ENCODE measurements around the gene CNTNAP5. TPM values are rescaled to one million over a fixed set of nuclear protein-coding genes. Genes with fewer than 3 reads are reported as not detected.

Gene CNTNAP5
- total and polyA plus RNA-seq, 2 donors from 2014 or later = 0.50 TPM; not detected in 1

GRCh38 chr2:124369181-124369580 lies 344.1 kb downstream of the CNTNAP5 start:
- Histone ChIP-seq H3K4me1 (ENCODE audit: control insufficient read depth in 2 of 3, insufficient read depth in 2 of 3, low read depth in 1 of 3, low read length in 3 of 3) (no peaks in the 10 kb centered on the region), H3K9ac (ENCODE audit: low read length in 3 of 3) (no peak overlapping the region), H3K9me3 (ENCODE audit: control insufficient read depth in 2 of 3, insufficient read depth in 1 of 3, low read length in 3 of 3) (no peaks in the 10 kb centered on the region), H3K36me3 (ENCODE audit: control insufficient read depth in 2 of 3, insufficient read depth in 3 of 3, low read length in 3 of 3) (no peaks in the 10 kb centered on the region), H3K27ac (ENCODE audit: low read depth in 2 of 2, low read length in 2 of 2) (no peak overlapping the region), H3K27me3 (ENCODE audit: control insufficient read depth, insufficient read depth, low read length) (no peaks in the 10 kb centered on the region), H3K4me3 (ENCODE audit: low read length in 3 of 3) (no peak overlapping the region)
- DNase-seq (no peak), FAIRE-seq (no peak)
- intact Hi-C loops (cut with DNase I) = no loop called here
- TF ChIP-seq CTCF (IDR thresholded peaks at IDR 0.05; ENCODE audit: borderline replicate concordance, extremely low read depth, insufficient read depth) = no peak

- FAIRE-seq = no peak
- TF ChIP-seq CTCF (IDR thresholded peaks at IDR 0.05; ENCODE audit: borderline replicate concordance, extremely low read depth, insufficient read depth) = no peak
- intact Hi-C loops (cut with DNase I) = no loop called here
- no peak for DNase-seq
- H3K4me3 ChIP-seq (ENCODE audit: low read length in 3 of 3) = no peak overlapping the region
- H3K9me3 ChIP-seq (ENCODE audit: control insufficient read depth in 2 of 3, insufficient read depth in 1 of 3, low read length in 3 of 3) = no peaks in the 10 kb centered on the region
- H3K36me3 ChIP-seq (ENCODE audit: control insufficient read depth in 2 of 3, insufficient read depth in 3 of 3, low read length in 3 of 3) = no peaks in the 10 kb centered on the region
- no peak overlapping the region for H3K9ac ChIP-seq (ENCODE audit: low read length in 3 of 3)
- H3K27me3 ChIP-seq (ENCODE audit: control insufficient read depth, insufficient read depth, low read length) = no peaks in the 10 kb centered on the region
- H3K27ac ChIP-seq (ENCODE audit: low read depth in 2 of 2, low read length in 2 of 2) = no peak overlapping the region
- H3K4me1 ChIP-seq (ENCODE audit: control insufficient read depth in 2 of 3, insufficient read depth in 2 of 3, low read depth in 1 of 3, low read length in 3 of 3) = no peaks in the 10 kb centered on the region
Observed at GRCh38 chr2:124380221-124380749, 355.2 kb downstream of the CNTNAP5 start.

GRCh38 chr2:124382067-124382618 lies 357.1 kb downstream of the CNTNAP5 start:
- Histone ChIP-seq H3K9me3 (ENCODE audit: control insufficient read depth in 2 of 3, insufficient read depth in 1 of 3, low read length in 3 of 3) (no peaks in the 10 kb centered on the region), H3K36me3 (ENCODE audit: control insufficient read depth in 2 of 3, insufficient read depth in 3 of 3, low read length in 3 of 3) (no peaks in the 10 kb centered on the region), H3K9ac (ENCODE audit: low read length in 3 of 3) (no peak overlapping the region), H3K27ac (ENCODE audit: low read depth in 2 of 2, low read length in 2 of 2) (no peak overlapping the region), H3K27me3 (ENCODE audit: control insufficient read depth, insufficient read depth, low read length) (no peaks in the 10 kb centered on the region), H3K4me1 (ENCODE audit: control insufficient read depth in 2 of 3, insufficient read depth in 2 of 3, low read depth in 1 of 3, low read length in 3 of 3) (no peaks in the 10 kb centered on the region), H3K4me3 (ENCODE audit: low read length in 3 of 3) (no peak overlapping the region)
- TF ChIP-seq CTCF (IDR thresholded peaks at IDR 0.05; ENCODE audit: borderline replicate concordance, extremely low read depth, insufficient read depth) = no peak
- intact Hi-C loops (cut with DNase I) = no loop called here
- no peak for DNase-seq
- FAIRE-seq = no peak

DNA sequence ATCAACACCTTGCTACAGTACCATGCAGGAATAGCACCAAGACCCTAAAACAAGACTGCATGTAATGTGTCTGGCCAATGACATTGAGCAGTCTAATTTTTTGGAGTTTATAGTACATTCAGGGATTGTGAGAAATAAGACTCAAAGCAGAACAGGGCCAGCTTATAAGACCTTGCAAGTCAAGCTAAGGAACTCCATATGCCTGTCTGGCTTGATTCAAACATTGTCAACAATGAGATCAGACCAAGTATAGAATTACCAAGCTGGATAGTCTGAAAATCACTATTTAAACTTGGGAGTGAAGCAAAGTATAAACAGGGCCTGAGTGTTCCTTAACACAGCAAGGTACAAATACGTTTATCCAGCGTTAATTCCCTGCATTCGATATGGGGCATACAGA lies 370.9 kb downstream of the CNTNAP5 start:
- FAIRE-seq (no peak), DNase-seq (peak in 2 of 5 donors; percentile 1 to 4)
- Histone ChIP-seq H3K4me1 (ENCODE audit: control insufficient read depth in 2 of 3, insufficient read depth in 2 of 3, low read depth in 1 of 3, low read length in 3 of 3) (no peaks in the 10 kb centered on the region), H3K4me3 (ENCODE audit: low read length in 3 of 3) (no peak overlapping the region), H3K9ac (ENCODE audit: low read length in 3 of 3) (no peak overlapping the region), H3K36me3 (ENCODE audit: control insufficient read depth in 2 of 3, insufficient read depth in 3 of 3, low read length in 3 of 3) (no peaks in the 10 kb centered on the region), H3K9me3 (ENCODE audit: control insufficient read depth in 2 of 3, insufficient read depth in 1 of 3, low read length in 3 of 3) (no peaks in the 10 kb centered on the region), H3K27ac (ENCODE audit: low read depth in 2 of 2, low read length in 2 of 2) (no peak overlapping the region), H3K27me3 (ENCODE audit: control insufficient read depth, insufficient read depth, low read length) (no peaks in the 10 kb centered on the region)
- no peak for TF ChIP-seq CTCF (IDR thresholded peaks at IDR 0.05; ENCODE audit: borderline replicate concordance, extremely low read depth, insufficient read depth)
- intact Hi-C loops (cut with DNase I) = no loop called here
